Measurements from ENCODE around the gene BHLHE40.

The BHLHE40 gene

GRCh38 chr3:5019411-5020241 is 40.4 kb downstream of the BHLHE40 start:
- DNase-seq (ENCODE audit: low read depth in 2 of 2) = peak; percentile 58 to 70

- DNase-seq (ENCODE audit: low read depth in 2 of 2) = no peak
Measured at GRCh38 chr3:5020242-5020722, 41.0 kb downstream of the BHLHE40 start.

DNA sequence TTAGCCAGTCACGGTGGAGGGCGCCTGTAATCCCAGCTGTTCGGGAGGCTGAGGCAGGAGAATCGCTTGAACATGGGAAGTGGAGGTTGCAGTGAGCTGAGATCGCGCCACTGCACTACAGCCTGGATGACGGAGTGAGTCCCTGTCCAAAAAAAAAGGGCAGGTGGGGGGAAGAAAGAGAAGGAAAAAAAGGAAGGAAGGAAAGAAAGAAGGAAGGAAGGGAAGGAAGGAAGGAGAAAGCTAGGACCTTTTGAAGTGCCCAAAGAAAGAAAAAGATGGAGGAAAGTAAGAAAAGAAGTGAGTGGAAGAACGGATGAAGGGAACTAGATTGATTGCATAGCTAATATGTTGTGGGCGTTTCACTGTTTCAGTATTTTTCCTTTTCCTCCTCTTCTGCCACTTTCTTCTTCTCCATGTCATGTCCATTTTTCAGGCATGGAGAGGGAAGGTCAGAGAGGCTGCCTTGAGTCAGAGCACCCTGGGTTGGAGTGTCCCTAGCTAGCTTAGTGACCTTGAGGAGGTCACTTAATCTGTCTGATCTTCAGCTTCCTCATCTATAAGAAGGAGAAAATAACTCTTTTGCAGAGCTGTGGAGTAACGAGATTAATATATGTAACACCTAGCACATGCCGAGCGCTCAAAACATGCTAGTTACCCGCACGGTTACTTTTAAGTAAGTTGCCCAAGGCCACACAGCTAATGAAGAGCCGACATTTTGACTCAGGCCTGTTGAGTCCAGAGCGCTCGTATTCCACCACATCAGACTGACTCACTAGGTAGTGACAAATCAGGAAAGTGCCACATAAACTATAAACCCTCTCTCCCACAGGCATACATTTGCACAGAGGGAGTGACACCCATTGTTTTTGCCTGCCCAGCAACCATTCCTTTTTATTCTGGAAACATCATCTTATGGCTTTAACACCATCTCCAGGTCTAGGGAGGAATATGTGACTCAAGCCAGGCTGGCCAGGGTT is 42.2 kb downstream of the BHLHE40 start:
- DNase-seq (ENCODE audit: low read depth in 2 of 2) = peak in 1 of 2 donors; percentile 40

DNA sequence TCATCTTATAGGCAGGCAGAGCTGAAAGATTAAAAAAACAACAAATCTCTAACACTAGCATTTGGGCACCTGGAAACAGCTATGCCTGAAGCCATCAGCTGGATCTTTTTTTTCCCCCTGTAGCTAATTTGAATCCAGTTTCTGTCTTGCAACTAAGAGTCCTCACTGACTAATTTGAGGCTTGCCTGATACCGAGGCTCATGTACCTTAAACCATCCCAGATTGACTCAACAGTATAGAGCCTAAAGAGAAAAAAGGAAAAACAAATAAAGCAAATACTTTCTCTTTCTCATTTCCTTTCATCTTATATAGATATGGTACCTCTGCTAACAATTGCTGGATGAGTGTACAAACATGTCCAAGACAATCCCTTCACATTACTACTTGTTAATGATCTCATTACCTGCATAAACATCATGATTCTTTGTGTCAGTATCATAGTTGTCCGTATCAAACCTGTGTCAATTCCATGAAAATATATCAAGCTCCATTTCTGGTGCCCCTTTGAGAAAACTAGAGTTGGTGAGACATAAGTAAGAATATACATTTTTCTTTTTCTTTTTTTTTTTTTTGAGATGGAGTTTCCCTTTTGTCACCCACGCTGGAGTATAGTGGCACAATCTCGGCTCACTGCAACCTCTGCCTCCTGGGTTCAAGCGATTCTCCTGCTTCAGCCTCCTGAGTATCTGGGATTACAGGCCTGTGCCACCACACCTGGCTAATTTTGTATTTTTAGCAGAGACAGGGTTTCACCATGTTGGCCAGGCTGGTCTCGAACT is 43.1 kb downstream of the BHLHE40 start:
- no peak for DNase-seq (ENCODE audit: low read depth in 2 of 2)

GRCh38 chr3:5022966-5023776 is 43.9 kb downstream of the BHLHE40 start:
- peak in 1 of 2 donors; percentile 47 for DNase-seq (ENCODE audit: low read depth in 2 of 2)

- DNase-seq (ENCODE audit: low read depth in 2 of 2) = no peak
Measured at GRCh38 chr3:5023777-5024346, 44.6 kb downstream of the BHLHE40 start.

DNA sequence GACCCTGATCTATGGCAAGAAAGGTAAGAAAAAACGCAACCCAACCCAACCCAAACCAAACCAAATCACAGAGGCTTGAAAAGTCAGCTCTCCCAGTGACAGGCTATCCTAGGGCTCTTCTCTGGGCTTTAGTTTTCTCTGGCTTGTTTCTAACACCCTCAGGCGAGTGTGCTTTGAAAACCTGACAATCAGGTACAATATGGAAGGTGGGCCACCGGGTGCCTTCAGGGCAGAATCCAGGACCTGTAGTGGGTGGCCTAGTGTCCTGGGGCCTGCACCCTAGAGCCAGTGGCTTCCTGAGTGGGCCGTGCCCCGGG is 46.8 kb downstream of the BHLHE40 start:
- no peak for DNase-seq (ENCODE audit: low read depth in 2 of 2)

DNA sequence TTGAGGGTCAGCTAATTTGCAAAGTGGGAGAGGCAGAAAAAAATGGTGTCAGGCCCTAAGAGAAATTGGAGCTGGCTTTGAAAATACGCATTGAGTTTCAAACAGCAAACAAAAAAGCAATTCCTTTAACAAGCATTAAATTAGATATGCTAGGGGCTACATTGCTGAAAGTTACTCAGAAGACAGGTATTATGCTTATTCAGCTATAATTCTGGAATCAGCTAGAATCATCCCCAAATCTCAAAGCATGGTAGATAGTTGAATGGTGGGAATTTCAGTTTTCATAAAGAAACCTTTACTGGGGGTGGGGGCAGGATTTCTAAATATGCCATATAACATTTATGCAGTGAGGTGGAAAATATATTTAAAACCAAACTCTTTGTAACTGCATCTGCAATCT is 50.5 kb downstream of the BHLHE40 start:
- DNase-seq (ENCODE audit: low read depth in 2 of 2) = no peak

- DNase-seq (ENCODE audit: low read depth in 2 of 2) = no peak
Measured at GRCh38 chr3:5030152-5030551, 50.9 kb downstream of the BHLHE40 start.

DNA sequence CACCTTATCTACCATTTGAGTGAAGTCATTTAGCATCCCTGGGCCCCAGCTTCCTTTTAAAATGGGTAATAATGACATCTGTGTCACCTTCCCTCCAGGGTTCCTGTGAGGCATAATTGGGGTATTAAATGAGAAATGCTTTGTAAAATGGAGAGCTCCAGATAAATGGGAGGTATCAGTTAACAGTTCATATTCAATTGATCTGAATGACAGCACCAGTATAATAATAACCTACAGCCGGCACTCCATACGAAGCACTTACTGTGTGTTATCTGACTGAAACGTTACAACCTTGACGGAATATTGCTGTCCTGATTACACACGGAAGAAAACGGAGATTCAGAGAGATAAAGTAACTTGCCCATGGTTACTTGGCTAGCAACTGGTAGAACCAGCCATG is 53.6 kb downstream of the BHLHE40 start:
- no peak for DNase-seq (ENCODE audit: low read depth in 2 of 2)
